KBM-7 (cell line): Measurements from ENCODE around the gene UBE2H.
"Not testable (repeated sequence)": the region's sequence is repeated elsewhere in the genome, so short reads cannot be mapped to it uniquely, and the experiment has no call there.

Experiments
- DNase-seq: peaks from one replicate; pipeline ENCODE4 v3.0.0-alpha.2; 2015
- in situ Hi-C: fragments of 300-500 bp; cut with MboI; formaldehyde crosslinking; loops from 2 replicates; pipeline ENCODE4 v1.14.3; 2020; ENCODE audit warnings: low sequenced_read_pairs, low pct_unique_long_range_greater_than_20kb, mixed read lengths

UBE2H gene

DNA sequence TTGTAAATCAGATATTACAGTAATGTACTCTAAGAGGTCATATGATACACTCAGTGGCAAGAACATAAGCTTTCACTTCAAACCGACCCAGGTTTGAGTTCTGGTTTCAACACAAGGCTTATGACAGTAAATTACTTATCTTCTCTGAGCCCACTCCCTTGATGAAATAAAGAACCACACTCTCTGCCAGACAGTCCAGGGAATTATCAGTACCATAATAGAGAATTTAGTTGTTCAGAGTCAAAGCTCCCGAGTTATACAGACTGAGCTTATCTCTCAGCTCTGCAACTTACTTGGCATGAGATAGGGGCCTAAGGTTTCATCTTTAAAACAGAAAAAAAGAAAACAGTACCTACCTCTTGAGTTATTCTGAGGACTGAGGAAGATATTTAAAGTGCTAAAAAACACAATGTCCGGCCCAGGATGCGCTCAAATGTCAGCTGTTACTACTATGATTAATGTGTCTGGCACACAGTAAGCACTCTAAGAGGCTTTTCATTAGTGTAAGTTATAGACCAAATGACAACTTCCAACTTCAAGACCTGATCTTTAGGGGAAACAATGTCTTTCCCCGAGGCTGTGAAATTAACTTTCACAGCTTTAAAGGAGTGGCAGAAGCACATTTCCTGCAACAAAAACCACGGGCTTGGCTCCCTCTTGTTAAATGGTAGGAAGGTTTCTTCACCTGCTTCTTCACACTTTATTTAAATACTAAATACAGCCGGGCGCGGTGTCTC is 38.1 kb downstream of the UBE2H start:
- DNase-seq, result no peak
- in situ Hi-C loops, result no loop called here

DNA sequence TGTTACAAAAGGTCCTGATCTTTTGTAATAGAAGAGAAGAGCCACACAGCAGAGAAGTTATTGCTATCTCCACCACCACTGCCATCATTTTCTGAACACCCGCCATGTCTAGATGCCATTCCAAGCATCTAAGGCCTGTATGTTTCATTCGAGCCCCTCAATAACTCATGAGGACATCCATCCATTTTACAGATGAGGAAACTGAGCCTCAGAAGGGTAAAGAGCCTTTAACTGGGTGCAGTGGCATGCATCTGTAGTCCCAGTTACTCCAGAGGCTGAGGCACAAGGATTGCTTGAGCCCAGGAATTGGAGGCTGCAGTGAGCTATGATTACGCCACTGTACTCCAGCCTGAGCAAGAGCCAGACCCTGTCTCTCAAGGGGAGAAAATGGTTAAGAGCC is 39.3 kb downstream of the UBE2H start:
- DNase-seq, result no peak
- in situ Hi-C loops, result no loop called here

GRCh38 chr7:129911790-129912189 is 41.0 kb downstream of the UBE2H start:
- no peak for DNase-seq
- in situ Hi-C loops, result no loop called here

- in situ Hi-C loops, result no loop called here
Measured at GRCh38 chr7:129909669-129910068, 43.1 kb downstream of the UBE2H start.

GRCh38 chr7:129908181-129908580 is 44.6 kb downstream of the UBE2H start:
- no peak for DNase-seq
- in situ Hi-C loops, result no loop called here

More at GRCh38 chr7:129909669-129910068, 43.1 kb downstream of the UBE2H start:
- no peak for DNase-seq

- DNase-seq, result no peak
- in situ Hi-C loops, result no loop called here
Measured at GRCh38 chr7:129907122-129907736, 45.5 kb downstream of the UBE2H start.

GRCh38 chr7:129906700-129907099 is 46.1 kb downstream of the UBE2H start:
- in situ Hi-C loops, result no loop called here
- DNase-seq, result no peak

- DNase-seq, result no peak
- in situ Hi-C loops, result no loop called here
Measured at GRCh38 chr7:129903935-129904334, 48.8 kb downstream of the UBE2H start.

- in situ Hi-C loops, result no loop called here
- no peak for DNase-seq
Measured at GRCh38 chr7:129902788-129903422, 49.9 kb downstream of the UBE2H start.

- DNase-seq, result no peak
- in situ Hi-C loops, result no loop called here
Measured at GRCh38 chr7:129898502-129899160, 54.1 kb downstream of the UBE2H start.

- in situ Hi-C loops, result no loop called here
- no peak for DNase-seq
Measured at GRCh38 chr7:129898007-129898406, 54.8 kb downstream of the UBE2H start.

- in situ Hi-C loops, result no loop called here
- DNase-seq, result no peak
Measured at GRCh38 chr7:129896568-129897382, 56.0 kb downstream of the UBE2H start.

- in situ Hi-C loops, DNase-seq: not testable (repeated sequence)
Measured at GRCh38 chr7:129894184-129894583, 58.6 kb downstream of the UBE2H start.

GRCh38 chr7:129890090-129890489 is 62.7 kb downstream of the UBE2H start:
- in situ Hi-C loops, result no loop called here
- no peak for DNase-seq

- DNase-seq, result no peak
- in situ Hi-C loops, result no loop called here
Measured at GRCh38 chr7:129889133-129889844, 63.5 kb downstream of the UBE2H start.

GRCh38 chr7:129887865-129888264 is 64.9 kb downstream of the UBE2H start:
- in situ Hi-C loops, result no loop called here
- DNase-seq, result no peak

GRCh38 chr7:129886818-129887186 is 66.0 kb downstream of the UBE2H start:
- in situ Hi-C loops, result no loop called here

GRCh38 chr7:129886167-129886817 is 66.5 kb downstream of the UBE2H start:
- in situ Hi-C loops, result no loop called here
- DNase-seq, result no peak

More at GRCh38 chr7:129886818-129887186, 66.0 kb downstream of the UBE2H start:
- no peak for DNase-seq
